Thyroid gland (tissue), 4 donors: Measurements from ENCODE around the gene PAGR1.

Experiments used
- POLR2A ChIP-seq, 2 donors: fragments of 450-650 bp; IDR thresholded peaks; one replicate each; pipeline ENCODE4 v1.6.1; 2017; ENCODE audit warnings: antibody characterized with exemption in 2 of 2, mild to moderate bottlenecking in 2 of 2, moderate library complexity in 1 of 2
- TF ChIP-seq, protein P1 (sequence below), 6 experiments: fragments of 200-600 bp in 3 of 6; fragments of 450-650 bp in 3 of 6; sonication (generic) in 3 of 6; IDR thresholded peaks; one replicate each; pipeline ENCODE4 v1.5.1; 2016 to 2019; ENCODE audit warnings: antibody characterized with exemption in 6 of 6, mild to moderate bottlenecking in 2 of 6, inconsistent platforms in 1 of 6, moderate library complexity in 1 of 6

DNA sequence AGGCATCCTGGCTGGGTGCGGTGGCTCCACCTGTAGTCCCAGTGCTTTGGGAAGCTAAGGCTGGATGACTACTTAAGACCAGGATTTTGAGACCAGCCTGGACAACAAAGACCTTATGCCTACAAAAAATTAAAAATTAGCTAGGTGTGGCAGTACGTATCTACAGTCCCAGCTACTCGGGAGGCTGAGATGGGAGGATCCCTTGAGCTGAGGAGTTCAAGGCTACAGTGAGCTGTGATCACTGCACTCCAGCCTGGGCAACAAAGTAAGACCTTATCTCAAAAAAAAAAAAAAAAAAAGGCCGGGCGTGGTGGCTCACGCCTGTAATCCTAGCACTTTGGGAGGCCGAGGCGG lies 10.4 kb downstream of the PAGR1 start:
- TF ChIP-seq, protein P1, sequence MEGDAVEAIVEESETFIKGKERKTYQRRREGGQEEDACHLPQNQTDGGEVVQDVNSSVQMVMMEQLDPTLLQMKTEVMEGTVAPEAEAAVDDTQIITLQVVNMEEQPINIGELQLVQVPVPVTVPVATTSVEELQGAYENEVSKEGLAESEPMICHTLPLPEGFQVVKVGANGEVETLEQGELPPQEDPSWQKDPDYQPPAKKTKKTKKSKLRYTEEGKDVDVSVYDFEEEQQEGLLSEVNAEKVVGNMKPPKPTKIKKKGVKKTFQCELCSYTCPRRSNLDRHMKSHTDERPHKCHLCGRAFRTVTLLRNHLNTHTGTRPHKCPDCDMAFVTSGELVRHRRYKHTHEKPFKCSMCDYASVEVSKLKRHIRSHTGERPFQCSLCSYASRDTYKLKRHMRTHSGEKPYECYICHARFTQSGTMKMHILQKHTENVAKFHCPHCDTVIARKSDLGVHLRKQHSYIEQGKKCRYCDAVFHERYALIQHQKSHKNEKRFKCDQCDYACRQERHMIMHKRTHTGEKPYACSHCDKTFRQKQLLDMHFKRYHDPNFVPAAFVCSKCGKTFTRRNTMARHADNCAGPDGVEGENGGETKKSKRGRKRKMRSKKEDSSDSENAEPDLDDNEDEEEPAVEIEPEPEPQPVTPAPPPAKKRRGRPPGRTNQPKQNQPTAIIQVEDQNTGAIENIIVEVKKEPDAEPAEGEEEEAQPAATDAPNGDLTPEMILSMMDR (IDR thresholded peaks at IDR 0.05): no peak
- TF ChIP-seq POLR2A (IDR thresholded peaks at IDR 0.05): no peak
